Gastroesophageal sphincter (tissue), 4 donors: ENCODE data around the gene SUCLG2. TPM values are rescaled to one million over a fixed set of nuclear protein-coding genes. Genes with fewer than 3 reads are reported as not detected.

Experiments used
- ATAC-seq: fragments of 150-250 bp; one replicate; pipeline ENCODE4 v1.9.1; 2016; ENCODE audit warnings: mild to moderate bottlenecking, moderate library complexity
- H3K27ac ChIP-seq, 4 donors: fragments of 200-600 bp; sonication (generic) in 3 of 4; 1 replicate in 3 of 4; 2 replicates in 1 of 4; pipeline ENCODE4 v1.5.1; 2016 to 2019
- H3K27me3 ChIP-seq: fragments of 200-600 bp; sonication (generic); one replicate; pipeline ENCODE4 v1.5.1; 2019
- H3K36me3 ChIP-seq, 2 donors: fragments of 200-600 bp; sonication (generic); one replicate each; pipeline ENCODE4 v1.5.1; 2019; ENCODE audit warnings: control low read depth in 1 of 2
- H3K4me1 ChIP-seq, 3 donors: fragments of 200-600 bp; sonication (generic); 1 replicate in 2 of 3; 2 replicates in 1 of 3; pipeline ENCODE4 v1.5.1; 2016 to 2019; ENCODE audit warnings: control low read depth in 2 of 3
- H3K4me3 ChIP-seq, 2 donors: fragments of 200-600 bp; sonication (generic); one replicate each; pipeline ENCODE4 v1.5.1; 2019; ENCODE audit warnings: mild to moderate bottlenecking in 1 of 2, moderate library complexity in 1 of 2
- H3K9me3 ChIP-seq, 3 donors: fragments of 200-600 bp; sonication (generic); one replicate each; pipeline ENCODE4 v1.5.1; 2017 to 2019; ENCODE audit warnings: control low read depth in 2 of 3
- EP300 ChIP-seq: sonication (generic); formaldehyde crosslinking; IDR thresholded peaks from one replicate; pipeline ENCODE4 v1.6.1; 2017; ENCODE audit warnings: antibody characterized with exemption, mild to moderate bottlenecking
- POLR2A ChIP-seq, 2 donors: fragments of 450-650 bp; IDR thresholded peaks; one replicate each; pipeline ENCODE4 v1.6.1; 2017; ENCODE audit warnings: antibody characterized with exemption in 2 of 2, mild to moderate bottlenecking in 2 of 2, moderate library complexity in 1 of 2
- POLR2AphosphoS5 ChIP-seq: sonication (generic); formaldehyde crosslinking; IDR thresholded peaks from one replicate; pipeline ENCODE4 v1.6.1; 2017; ENCODE audit warnings: antibody characterized with exemption
- whole genome bisulfite sequencing, 2 donors: methylation state at CpG; one replicate each; pipeline ENCODE4 v1.1.5; 2018; ENCODE audit warnings: low coverage in 1 of 2; 5-methylcytosine and 5-hydroxymethylcytosine counted together
- total RNA-seq, 4 donors: library from RNA; depleted of rRNA; stranded (reverse); fragments of >200 nt; gene quantifications; one replicate each; pipeline ENCODE4 v1.1.0, GENCODE V29; 2016
- TF ChIP-seq, protein P1 (sequence below), 4 experiments: fragments of 200-600 bp in 2 of 4; fragments of 450-650 bp in 2 of 4; sonication (generic) in 1 of 4; IDR thresholded peaks; one replicate each; pipeline ENCODE4 v1.5.1; 2017 to 2019; ENCODE audit warnings: antibody characterized with exemption in 4 of 4, mild to moderate bottlenecking in 2 of 4, moderate library complexity in 2 of 4

Gene SUCLG2
- total RNA-seq, 4 donors from 2014 or later, result 53.3 to 79.4 (median 69.8) TPM

- Histone ChIP-seq H3K9me3 (no peaks in the 10 kb centered on the region), H3K4me1 (peaks cover 0 to 21% (median 0%) of the 10 kb centered on the region in 3 donors), H3K4me3 (no peak overlapping the region), H3K27me3 (no peaks in the 10 kb centered on the region), H3K36me3 (peaks cover 0 to 22% of the 10 kb centered on the region in 2 donors), H3K27ac (no peak overlapping the region)
- TF ChIP-seq POLR2AphosphoS5, result no peak
- TF ChIP-seq, protein P1, sequence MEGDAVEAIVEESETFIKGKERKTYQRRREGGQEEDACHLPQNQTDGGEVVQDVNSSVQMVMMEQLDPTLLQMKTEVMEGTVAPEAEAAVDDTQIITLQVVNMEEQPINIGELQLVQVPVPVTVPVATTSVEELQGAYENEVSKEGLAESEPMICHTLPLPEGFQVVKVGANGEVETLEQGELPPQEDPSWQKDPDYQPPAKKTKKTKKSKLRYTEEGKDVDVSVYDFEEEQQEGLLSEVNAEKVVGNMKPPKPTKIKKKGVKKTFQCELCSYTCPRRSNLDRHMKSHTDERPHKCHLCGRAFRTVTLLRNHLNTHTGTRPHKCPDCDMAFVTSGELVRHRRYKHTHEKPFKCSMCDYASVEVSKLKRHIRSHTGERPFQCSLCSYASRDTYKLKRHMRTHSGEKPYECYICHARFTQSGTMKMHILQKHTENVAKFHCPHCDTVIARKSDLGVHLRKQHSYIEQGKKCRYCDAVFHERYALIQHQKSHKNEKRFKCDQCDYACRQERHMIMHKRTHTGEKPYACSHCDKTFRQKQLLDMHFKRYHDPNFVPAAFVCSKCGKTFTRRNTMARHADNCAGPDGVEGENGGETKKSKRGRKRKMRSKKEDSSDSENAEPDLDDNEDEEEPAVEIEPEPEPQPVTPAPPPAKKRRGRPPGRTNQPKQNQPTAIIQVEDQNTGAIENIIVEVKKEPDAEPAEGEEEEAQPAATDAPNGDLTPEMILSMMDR (IDR thresholded peaks at IDR 0.05), result no peak
- no peak for ATAC-seq
- 86% methylated on average over 2 of the region's 3 CpGs; no CpG with 5 or more reads in 1 of the 2 donors for WGBS, 2 donors
Measured at GRCh38 chr3:67619991-67620390, 34.4 kb downstream of the SUCLG2 start.

DNA sequence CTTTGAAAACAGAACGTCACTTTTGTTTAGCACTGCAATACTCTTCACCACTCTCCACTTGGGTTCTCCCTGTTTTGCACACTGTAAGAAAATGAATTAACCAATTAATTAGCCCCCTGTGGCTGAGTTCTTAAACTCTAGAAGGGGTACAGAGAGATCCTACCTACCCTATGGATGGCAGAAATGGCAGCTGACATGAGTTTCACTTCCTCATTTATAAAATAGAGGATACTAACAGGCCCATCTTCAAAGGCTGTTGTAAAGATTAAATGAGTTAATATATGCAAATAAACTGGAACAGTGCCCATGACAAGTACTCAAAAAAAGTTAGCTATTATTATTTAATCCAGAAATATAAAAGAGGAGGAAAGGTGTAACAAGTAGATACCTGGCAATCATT lies 36.9 kb downstream of the SUCLG2 start:
- Histone ChIP-seq H3K27ac (no peak overlapping the region), H3K36me3 (peaks cover 0 to 14% of the 10 kb centered on the region in 2 donors)
- TF ChIP-seq, protein P1 (IDR thresholded peaks at IDR 0.05), result no peak
- no peak for TF ChIP-seq POLR2AphosphoS5

GRCh38 chr3:67616046-67616445 lies 38.4 kb downstream of the SUCLG2 start:
- Histone ChIP-seq H3K27me3 (no peaks in the 10 kb centered on the region), H3K36me3 (peaks cover 0 to 14% of the 10 kb centered on the region in 2 donors), H3K27ac (no peak overlapping the region), H3K9me3 (no peaks in the 10 kb centered on the region), H3K4me1 (peaks cover 0 to 21% (median 0%) of the 10 kb centered on the region in 3 donors), H3K4me3 (no peak overlapping the region)
- WGBS, 2 donors, result 90 to 93% methylated on average over 2 of the region's 2 CpGs
- TF ChIP-seq POLR2A (IDR thresholded peaks at IDR 0.05) (no peak), EP300 (no peak), POLR2AphosphoS5 (no peak)
- TF ChIP-seq, protein P1 (IDR thresholded peaks at IDR 0.05), result no peak
- ATAC-seq, result no peak

More for the DNA sequence above, 36.9 kb downstream of the SUCLG2 start:
- H3K27me3 ChIP-seq, result no peaks in the 10 kb centered on the region
- H3K9me3 ChIP-seq, result no peaks in the 10 kb centered on the region
- peaks cover 0 to 21% (median 0%) of the 10 kb centered on the region in 3 donors for H3K4me1 ChIP-seq
- H3K4me3 ChIP-seq, result no peak overlapping the region
- 89 to 94% methylated on average over 1 of the region's 1 CpG for WGBS, 2 donors
- ATAC-seq, result no peak

DNA sequence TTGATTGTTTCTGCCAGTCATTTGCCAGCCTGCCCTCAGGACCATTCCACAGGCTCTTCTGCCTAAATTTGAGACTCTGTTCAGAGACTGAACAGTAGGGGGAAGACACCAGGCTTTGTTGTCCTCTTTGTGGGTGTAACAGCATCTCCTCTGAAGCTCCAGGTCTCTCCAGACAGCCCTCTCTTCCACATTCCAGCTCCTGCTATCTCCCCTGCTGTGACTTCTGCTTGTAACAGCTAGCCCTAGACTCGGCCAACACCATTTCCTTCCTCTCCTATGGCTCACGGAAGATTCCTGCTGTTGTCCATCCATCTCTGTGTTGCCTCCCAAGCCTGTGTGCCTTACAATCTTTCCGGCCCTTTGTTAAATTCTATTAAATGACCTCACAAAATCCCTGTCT lies 40.2 kb downstream of the SUCLG2 start:
- WGBS, 2 donors, result 62% methylated on average over 3 of the region's 3 CpGs; no CpG with 5 or more reads in 1 of the 2 donors
- no peaks in the 10 kb centered on the region for H3K27me3 ChIP-seq
- peaks cover 0 to 19% of the 10 kb centered on the region in 2 donors for H3K36me3 ChIP-seq
- no peak overlapping the region for H3K27ac ChIP-seq
- H3K4me1 ChIP-seq, result peaks cover 0 to 4% (median 0%) of the 10 kb centered on the region in 3 donors
- no peak for TF ChIP-seq POLR2AphosphoS5
- no peak for TF ChIP-seq POLR2A (IDR thresholded peaks at IDR 0.05)
- no peak for TF ChIP-seq EP300
- TF ChIP-seq, protein P1 (IDR thresholded peaks at IDR 0.05), result no peak
- no peaks in the 10 kb centered on the region for H3K9me3 ChIP-seq
- H3K4me3 ChIP-seq, result no peak overlapping the region
- ATAC-seq, result no peak

GRCh38 chr3:67610458-67610857 lies 44.0 kb downstream of the SUCLG2 start:
- H3K9me3 ChIP-seq, result no peaks in the 10 kb centered on the region
- no peaks in the 10 kb centered on the region for H3K27me3 ChIP-seq
- TF ChIP-seq POLR2A (IDR thresholded peaks at IDR 0.05) (no peak), EP300 (no peak)
- H3K4me3 ChIP-seq, result no peak overlapping the region
- no peaks in the 10 kb centered on the region for H3K4me1 ChIP-seq
- ATAC-seq, result no peak
- WGBS, 2 donors, result 82 to 83% methylated on average over 1 of the region's 1 CpG
- no peak overlapping the region for H3K27ac ChIP-seq
- H3K36me3 ChIP-seq, result peaks cover 0 to 42% of the 10 kb centered on the region in 2 donors
